Measurements from ENCODE around the gene MS4A15. TPM values are rescaled to one million over a fixed set of nuclear protein-coding genes. Genes with fewer than 3 reads are reported as not detected.

Gene MS4A15
- total RNA-seq, 1 donor from 2014 or later, result not detected

- POLR2A ChIA-PET, result interaction anchor here (0.6 to 1.6 kb wide), 3 partner anchors 14 to 306 kb away, joined by 3 to 7 read pairs (median 3); partner anchors contain the start of gene MS4A1
- DNase-seq (no peak), ATAC-seq (ENCODE audit: low read depth) (peak; percentile 22)
- Mint-ChIP-seq H3K27me3 (peaks cover 19% of the 10 kb centered on the region), H3K36me3 (ENCODE audit: low read depth) (no peaks in the 10 kb centered on the region), H3K4me3 (no peak overlapping the region), H3K9me3 (no peaks in the 10 kb centered on the region), H3K4me1 (peaks cover 55% of the 10 kb centered on the region), H3K27ac (no peak overlapping the region)
- CTCF ChIA-PET, result interaction anchor here (0.8 to 7.3 kb wide), 5 partner anchors 8 to 497 kb away, joined by 3 to 86 read pairs (median 5); no protein-coding TSS in a partner anchor
- TF ChIP-seq CTCF (IDR thresholded peaks at IDR 0.05), result no peak
- intact Hi-C loops (cut with micrococcal nuclease), result loop anchor here (2.0 to 10.0 kb wide), 5 partner anchors 129 to 1144 kb away; partner anchors contain the start of genes OSBP and SLC15A3
These were observed 4.9 kb downstream of the MS4A15 start for GRCh38 chr11:60761436-60762190.

- peaks cover 18% of the 10 kb centered on the region for H3K27me3 Mint-ChIP-seq
- ChIA-PET CTCF (interaction anchor here (0.7 to 7.3 kb wide), 18 partner anchors 9 to 498 kb away, joined by 3 to 86 read pairs (median 4); no protein-coding TSS in a partner anchor), POLR2A (interaction anchor here (0.5 to 1.6 kb wide), 5 partner anchors 12 to 399 kb away, joined by 3 to 7 read pairs (median 3); partner anchors contain the start of gene VPS37C)
- ATAC-seq (ENCODE audit: low read depth), result peak; percentile 90
- DNase-seq, result no peak
- intact Hi-C loops (cut with micrococcal nuclease), result loop anchor here (1.0 to 10.0 kb wide), 7 partner anchors 12 to 1146 kb away; partner anchors contain the start of genes CCDC86, OSBP and SLC15A3
- peak overlapping the region; percentile 44 for H3K4me3 Mint-ChIP-seq
- TF ChIP-seq CTCF (IDR thresholded peaks at IDR 0.05), result no peak
- peak overlapping the region; percentile 56 for H3K27ac Mint-ChIP-seq
- H3K36me3 Mint-ChIP-seq (ENCODE audit: low read depth), result no peaks in the 10 kb centered on the region
- H3K9me3 Mint-ChIP-seq, result no peaks in the 10 kb centered on the region
- H3K4me1 Mint-ChIP-seq, result peaks cover 55% of the 10 kb centered on the region
These were observed 6.4 kb downstream of the MS4A15 start for GRCh38 chr11:60762851-60763691.

- TF ChIP-seq CTCF (IDR thresholded peaks at IDR 0.05), result no peak
- no peaks in the 10 kb centered on the region for H3K36me3 Mint-ChIP-seq (ENCODE audit: low read depth)
- intact Hi-C loops (cut with micrococcal nuclease), result loop anchor here (1.0 to 10.0 kb wide), 7 partner anchors 11 to 1147 kb away; partner anchors contain the start of genes CCDC86, OSBP and SLC15A3
- DNase-seq, result no peak
- CTCF ChIA-PET, result interaction anchor here (0.7 to 7.3 kb wide), 15 partner anchors 10 to 499 kb away, joined by 3 to 86 read pairs (median 4); no protein-coding TSS in a partner anchor
- no peak overlapping the region for H3K27ac Mint-ChIP-seq
- POLR2A ChIA-PET, result interaction anchor here (0.6 to 1.6 kb wide), 7 partner anchors 11 to 398 kb away, joined by 3 to 7 read pairs (median 5); partner anchors contain the start of gene VPS37C
- peaks cover 19% of the 10 kb centered on the region for H3K27me3 Mint-ChIP-seq
- H3K4me3 Mint-ChIP-seq, result peak overlapping the region; percentile 4
- peaks cover 54% of the 10 kb centered on the region for H3K4me1 Mint-ChIP-seq
- ATAC-seq (ENCODE audit: low read depth), result no peak
- no peaks in the 10 kb centered on the region for H3K9me3 Mint-ChIP-seq
These were observed 7.2 kb downstream of the MS4A15 start for GRCh38 chr11:60763692-60764369.

- POLR2A ChIA-PET, result interaction anchor here (0.6 to 1.5 kb wide), 3 partner anchors 10 to 131 kb away, joined by 3 to 5 read pairs (median 5); no protein-coding TSS in a partner anchor
- no peak overlapping the region for H3K27ac Mint-ChIP-seq
These were observed 8.2 kb downstream of the MS4A15 start for GRCh38 chr11:60764879-60765278.

More at GRCh38 chr11:60764879-60765278, 8.2 kb downstream of the MS4A15 start:
- CTCF ChIA-PET, result interaction anchor here (1.1 to 7.3 kb wide), 3 partner anchors 11 to 500 kb away, joined by 3 to 86 read pairs (median 3); no protein-coding TSS in a partner anchor
- ATAC-seq (ENCODE audit: low read depth), result no peak
- TF ChIP-seq CTCF (IDR thresholded peaks at IDR 0.05), result no peak
- Mint-ChIP-seq H3K9me3 (no peaks in the 10 kb centered on the region), H3K36me3 (ENCODE audit: low read depth) (no peaks in the 10 kb centered on the region), H3K27me3 (peaks cover 24% of the 10 kb centered on the region), H3K4me1 (peaks cover 44% of the 10 kb centered on the region), H3K4me3 (no peak overlapping the region)
- intact Hi-C loops (cut with micrococcal nuclease), result loop anchor here (5.0 to 10.0 kb wide), 4 partner anchors 187 to 1148 kb away; partner anchors contain the start of genes OSBP and SLC15A3
- no peak for DNase-seq

Measured in activated B cell treated with CpG ODN at 0.5 μM for 24 hours (primary cell).